ENCODE measurements around the gene OLFM1. TPM values are rescaled to one million over a fixed set of nuclear protein-coding genes. Genes with fewer than 3 reads are reported as not detected.

The OLFM1 gene
- total RNA-seq, 1 experiment from 2014 or later, result 0.44 TPM

DNA sequence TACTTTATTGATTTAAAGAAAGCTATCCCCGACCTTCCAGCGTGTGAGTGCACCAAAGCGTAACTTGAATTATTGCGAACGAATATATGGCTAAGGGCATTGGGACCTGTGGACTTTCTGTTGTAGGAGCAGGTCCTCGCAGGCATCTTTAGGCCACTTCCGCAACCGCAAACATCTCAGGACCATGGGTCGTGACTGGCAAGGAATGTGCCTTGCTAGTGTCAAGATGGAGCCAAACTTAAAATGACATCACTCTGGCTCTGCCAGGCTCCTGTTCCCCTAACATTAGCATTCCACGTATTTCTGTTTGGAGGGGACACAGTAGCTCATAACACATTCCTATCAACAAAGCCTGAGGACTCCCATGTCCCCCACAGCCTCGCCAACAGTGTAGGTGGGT lies 44.1 kb upstream of the OLFM1 start:
- DNase-seq (no peak), ATAC-seq (no peak)
- Histone ChIP-seq H3K27me3 (ENCODE audit: low read length) (peaks cover 7% of the 10 kb centered on the region; the same call in 1 of the 2 replicates), H3K9ac (ENCODE audit: low read length) (no peak overlapping the region), H3F3A (ENCODE audit: low read length, unreplicated experiment) (no peaks in the 10 kb centered on the region), H3K4me3 (ENCODE audit: low read length) (no peak overlapping the region), H3K9me3 (ENCODE audit: low read length) (no peaks in the 10 kb centered on the region), H3K79me2 (ENCODE audit: low read length) (no peaks in the 10 kb centered on the region), H2AFZ (ENCODE audit: low read length) (no peak overlapping the region), H3K4me2 (ENCODE audit: low read length) (no peak overlapping the region), H3K27ac (ENCODE audit: low read length) (no peak overlapping the region), H3K9me2 (replicated peaks; ENCODE audit: low read length) (no peaks in the 10 kb centered on the region), H4K20me1 (ENCODE audit: low read length) (no peaks in the 10 kb centered on the region), H3K4me1 (ENCODE audit: insufficient read depth, low read length) (no peaks in the 10 kb centered on the region), H3K36me3 (ENCODE audit: low read depth, low read length) (no peaks in the 10 kb centered on the region)
- ChIA-PET CTCF (no interaction called here), POLR2A (ENCODE audit: unreplicated experiment) (no interaction called here)
- TF ChIP-seq EZH2phosphoT487 (IDR thresholded peaks at IDR 0.05; ENCODE audit: borderline replicate concordance, low read length) (no peak), EZH2 (IDR thresholded peaks at IDR 0.05; ENCODE audit: low read length, unreplicated experiment) (no peak)
- TF ChIP-seq, protein P1, sequence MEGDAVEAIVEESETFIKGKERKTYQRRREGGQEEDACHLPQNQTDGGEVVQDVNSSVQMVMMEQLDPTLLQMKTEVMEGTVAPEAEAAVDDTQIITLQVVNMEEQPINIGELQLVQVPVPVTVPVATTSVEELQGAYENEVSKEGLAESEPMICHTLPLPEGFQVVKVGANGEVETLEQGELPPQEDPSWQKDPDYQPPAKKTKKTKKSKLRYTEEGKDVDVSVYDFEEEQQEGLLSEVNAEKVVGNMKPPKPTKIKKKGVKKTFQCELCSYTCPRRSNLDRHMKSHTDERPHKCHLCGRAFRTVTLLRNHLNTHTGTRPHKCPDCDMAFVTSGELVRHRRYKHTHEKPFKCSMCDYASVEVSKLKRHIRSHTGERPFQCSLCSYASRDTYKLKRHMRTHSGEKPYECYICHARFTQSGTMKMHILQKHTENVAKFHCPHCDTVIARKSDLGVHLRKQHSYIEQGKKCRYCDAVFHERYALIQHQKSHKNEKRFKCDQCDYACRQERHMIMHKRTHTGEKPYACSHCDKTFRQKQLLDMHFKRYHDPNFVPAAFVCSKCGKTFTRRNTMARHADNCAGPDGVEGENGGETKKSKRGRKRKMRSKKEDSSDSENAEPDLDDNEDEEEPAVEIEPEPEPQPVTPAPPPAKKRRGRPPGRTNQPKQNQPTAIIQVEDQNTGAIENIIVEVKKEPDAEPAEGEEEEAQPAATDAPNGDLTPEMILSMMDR (conservative IDR thresholded peaks at IDR 0.05; ENCODE audit: low read depth, low read length), result no peak
- no TSS peak for BruUV-seq (replicated peaks)
- intact Hi-C loops (cut with micrococcal nuclease), result no loop called here

GRCh38 chr9:135045264-135045927 lies 42.1 kb upstream of the OLFM1 start:
- no peaks in the 10 kb centered on the region for H4K20me1 ChIP-seq (ENCODE audit: low read length)
- ChIA-PET CTCF (no interaction called here), POLR2A (ENCODE audit: unreplicated experiment) (no interaction called here)
- H3K27me3 ChIP-seq (ENCODE audit: low read length), result no peaks in the 10 kb centered on the region; the same call in 1 of the 2 replicates
- no peak overlapping the region for H3K27ac ChIP-seq (ENCODE audit: low read length)
- no peak for TF ChIP-seq EZH2phosphoT487 (IDR thresholded peaks at IDR 0.05; ENCODE audit: borderline replicate concordance, low read length)
- TF ChIP-seq, protein P1 (conservative IDR thresholded peaks at IDR 0.05; ENCODE audit: low read depth, low read length), result no peak
- no peak for TF ChIP-seq EZH2 (IDR thresholded peaks at IDR 0.05; ENCODE audit: low read length, unreplicated experiment)
- no peaks in the 10 kb centered on the region for H3K36me3 ChIP-seq (ENCODE audit: low read depth, low read length)
- BruUV-seq (replicated peaks), result no TSS peak
- H3K4me1 ChIP-seq (ENCODE audit: insufficient read depth, low read length), result no peaks in the 10 kb centered on the region
- intact Hi-C loops (cut with micrococcal nuclease), result no loop called here
- no peak overlapping the region for H3K4me3 ChIP-seq (ENCODE audit: low read length)
- H3K79me2 ChIP-seq (ENCODE audit: low read length), result no peaks in the 10 kb centered on the region
- H2AFZ ChIP-seq (ENCODE audit: low read length), result no peak overlapping the region
- no peaks in the 10 kb centered on the region for H3F3A ChIP-seq (ENCODE audit: low read length, unreplicated experiment)
- no peak for DNase-seq
- H3K9me3 ChIP-seq (ENCODE audit: low read length), result no peaks in the 10 kb centered on the region
- no peak overlapping the region for H3K9ac ChIP-seq (ENCODE audit: low read length)
- no peaks in the 10 kb centered on the region for H3K9me2 ChIP-seq (replicated peaks; ENCODE audit: low read length)
- ATAC-seq, result no peak
- no peak overlapping the region for H3K4me2 ChIP-seq (ENCODE audit: low read length)

DNA sequence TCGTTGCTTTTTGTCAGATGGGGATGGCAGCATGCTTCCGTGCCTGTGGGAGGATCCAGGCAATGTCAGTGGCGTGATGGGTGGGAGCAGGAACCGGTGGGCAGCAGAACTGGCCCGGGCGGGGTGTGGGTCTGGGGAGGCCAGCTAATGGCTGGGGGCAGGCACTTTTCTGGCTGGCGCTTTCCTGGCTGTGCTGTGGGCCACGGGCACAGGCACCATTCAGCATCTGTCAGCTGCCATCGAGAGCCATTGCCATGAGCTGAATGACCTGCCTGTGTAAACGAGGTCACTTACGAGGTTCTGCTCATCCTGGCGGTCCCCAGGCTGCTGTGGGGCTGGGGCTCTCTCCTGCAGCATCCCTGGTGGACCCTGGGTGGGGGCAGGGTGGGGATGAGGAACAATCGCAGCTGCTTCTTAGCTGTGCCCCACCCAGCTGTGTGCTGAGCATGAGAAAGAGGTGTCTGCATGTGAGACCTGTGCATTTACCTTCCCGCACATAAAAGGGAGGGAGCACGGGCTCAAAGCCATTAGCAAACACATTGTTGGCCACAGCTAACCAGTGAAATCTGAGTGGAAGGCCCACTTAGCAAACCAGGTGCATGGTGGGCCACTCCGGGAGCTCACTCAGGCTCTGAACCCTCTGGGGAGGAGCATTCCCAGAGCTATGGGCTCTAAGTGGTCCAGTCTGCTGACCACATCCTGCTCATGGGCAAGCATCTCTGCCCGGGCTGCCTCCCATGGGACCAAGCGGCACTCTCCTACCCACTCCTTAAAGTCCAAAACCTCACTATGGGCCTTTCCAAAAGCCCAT lies 41.3 kb upstream of the OLFM1 start:
- H3K27me3 ChIP-seq (ENCODE audit: low read length), result no peaks in the 10 kb centered on the region; the same call in 1 of the 2 replicates
- no peak overlapping the region for H2AFZ ChIP-seq (ENCODE audit: low read length)
- POLR2A ChIA-PET (ENCODE audit: unreplicated experiment), result no interaction called here
- H3F3A ChIP-seq (ENCODE audit: low read length, unreplicated experiment), result no peaks in the 10 kb centered on the region
- H3K27ac ChIP-seq (ENCODE audit: low read length), result no peak overlapping the region
- no peak overlapping the region for H3K4me3 ChIP-seq (ENCODE audit: low read length)
- no peaks in the 10 kb centered on the region for H3K9me2 ChIP-seq (replicated peaks; ENCODE audit: low read length)
- no peaks in the 10 kb centered on the region for H3K79me2 ChIP-seq (ENCODE audit: low read length)
- CTCF ChIA-PET, result no interaction called here
- BruUV-seq (replicated peaks), result no TSS peak
- H3K36me3 ChIP-seq (ENCODE audit: low read depth, low read length), result no peaks in the 10 kb centered on the region
- H4K20me1 ChIP-seq (ENCODE audit: low read length), result no peaks in the 10 kb centered on the region
- intact Hi-C loops (cut with micrococcal nuclease), result no loop called here
- H3K4me1 ChIP-seq (ENCODE audit: insufficient read depth, low read length), result no peaks in the 10 kb centered on the region
- DNase-seq, result no peak
- H3K9me3 ChIP-seq (ENCODE audit: low read length), result no peaks in the 10 kb centered on the region
- no peak overlapping the region for H3K9ac ChIP-seq (ENCODE audit: low read length)
- H3K4me2 ChIP-seq (ENCODE audit: low read length), result no peak overlapping the region
- ATAC-seq, result no peak
- TF ChIP-seq EZH2phosphoT487 (IDR thresholded peaks at IDR 0.05; ENCODE audit: borderline replicate concordance, low read length), result no peak
- TF ChIP-seq EZH2 (IDR thresholded peaks at IDR 0.05; ENCODE audit: low read length, unreplicated experiment), result no peak
- TF ChIP-seq, protein P1 (conservative IDR thresholded peaks at IDR 0.05; ENCODE audit: low read depth, low read length), result no peak

Data from PC-3 (cell line).